ENCODE results near the gene GPX4.

- no peak for TF ChIP-seq POLR2AphosphoS5 (IDR thresholded peaks at IDR 0.05)
- no peak for TF ChIP-seq CTCF (IDR thresholded peaks at IDR 0.05)
- no peak for TF ChIP-seq EP300 (IDR thresholded peaks at IDR 0.05)
- TF ChIP-seq POLR2A (IDR thresholded peaks at IDR 0.05), result no peak
Observed at GRCh38 chr19:1123381-1123780, 19.6 kb downstream of the GPX4 start.

Data from stomach (tissue), 4 donors.